GM10266 (cell line): ENCODE results near the gene SPAG7.

Source experiments
- DNase-seq: peaks from one replicate; pipeline ENCODE4 v3.0.0; 2012; ENCODE audit errors: extremely low spot score
- TF ChIP-seq, protein P1 (sequence below): IDR thresholded peaks from 2 replicates; pipeline ENCODE4 v1.5.1; 2012; ENCODE audit warnings: mild to moderate bottlenecking, low read depth; ENCODE audit not compliant: control insufficient read depth, insufficient read depth; ENCODE audit errors: missing control alignments

Gene SPAG7

DNA sequence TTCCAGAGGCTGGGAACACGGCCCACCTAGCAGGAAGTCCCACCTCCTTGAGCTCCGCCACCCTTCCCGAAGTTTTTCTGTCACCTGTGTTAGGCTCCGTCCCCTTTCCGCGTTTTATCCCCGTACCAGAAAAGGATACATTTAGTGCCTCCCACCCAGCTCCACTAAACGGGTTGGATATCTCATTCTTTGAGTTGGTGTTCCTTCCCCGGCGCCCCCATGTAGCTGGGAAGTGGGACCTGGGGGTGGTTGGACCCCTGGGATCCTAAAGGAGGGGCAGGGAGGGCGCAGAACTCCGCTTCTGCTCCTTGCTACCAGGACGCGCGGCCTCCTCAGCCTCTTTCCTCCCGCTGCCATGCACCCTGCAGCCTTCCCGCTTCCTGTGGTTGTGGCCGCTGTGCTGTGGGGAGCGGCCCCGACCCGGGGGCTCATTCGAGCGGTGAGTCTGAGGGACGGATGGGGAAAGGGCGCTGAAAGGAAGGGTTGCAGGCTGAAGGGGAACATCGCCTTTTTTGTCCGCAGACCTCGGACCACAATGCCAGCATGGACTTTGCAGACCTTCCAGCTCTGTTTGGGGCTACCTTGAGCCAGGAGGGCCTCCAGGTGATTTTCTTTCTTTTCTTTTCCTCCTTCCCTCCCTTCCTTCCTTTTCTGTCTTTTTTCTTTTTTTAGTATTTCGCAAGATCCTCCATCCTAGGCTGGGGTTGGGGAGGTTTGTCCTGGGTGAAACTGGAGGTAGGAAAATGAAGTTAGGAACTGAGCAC is 26.9 kb downstream of the SPAG7 start:
- TF ChIP-seq, protein P1, sequence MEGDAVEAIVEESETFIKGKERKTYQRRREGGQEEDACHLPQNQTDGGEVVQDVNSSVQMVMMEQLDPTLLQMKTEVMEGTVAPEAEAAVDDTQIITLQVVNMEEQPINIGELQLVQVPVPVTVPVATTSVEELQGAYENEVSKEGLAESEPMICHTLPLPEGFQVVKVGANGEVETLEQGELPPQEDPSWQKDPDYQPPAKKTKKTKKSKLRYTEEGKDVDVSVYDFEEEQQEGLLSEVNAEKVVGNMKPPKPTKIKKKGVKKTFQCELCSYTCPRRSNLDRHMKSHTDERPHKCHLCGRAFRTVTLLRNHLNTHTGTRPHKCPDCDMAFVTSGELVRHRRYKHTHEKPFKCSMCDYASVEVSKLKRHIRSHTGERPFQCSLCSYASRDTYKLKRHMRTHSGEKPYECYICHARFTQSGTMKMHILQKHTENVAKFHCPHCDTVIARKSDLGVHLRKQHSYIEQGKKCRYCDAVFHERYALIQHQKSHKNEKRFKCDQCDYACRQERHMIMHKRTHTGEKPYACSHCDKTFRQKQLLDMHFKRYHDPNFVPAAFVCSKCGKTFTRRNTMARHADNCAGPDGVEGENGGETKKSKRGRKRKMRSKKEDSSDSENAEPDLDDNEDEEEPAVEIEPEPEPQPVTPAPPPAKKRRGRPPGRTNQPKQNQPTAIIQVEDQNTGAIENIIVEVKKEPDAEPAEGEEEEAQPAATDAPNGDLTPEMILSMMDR = no peak
- DNase-seq = no peak

DNA sequence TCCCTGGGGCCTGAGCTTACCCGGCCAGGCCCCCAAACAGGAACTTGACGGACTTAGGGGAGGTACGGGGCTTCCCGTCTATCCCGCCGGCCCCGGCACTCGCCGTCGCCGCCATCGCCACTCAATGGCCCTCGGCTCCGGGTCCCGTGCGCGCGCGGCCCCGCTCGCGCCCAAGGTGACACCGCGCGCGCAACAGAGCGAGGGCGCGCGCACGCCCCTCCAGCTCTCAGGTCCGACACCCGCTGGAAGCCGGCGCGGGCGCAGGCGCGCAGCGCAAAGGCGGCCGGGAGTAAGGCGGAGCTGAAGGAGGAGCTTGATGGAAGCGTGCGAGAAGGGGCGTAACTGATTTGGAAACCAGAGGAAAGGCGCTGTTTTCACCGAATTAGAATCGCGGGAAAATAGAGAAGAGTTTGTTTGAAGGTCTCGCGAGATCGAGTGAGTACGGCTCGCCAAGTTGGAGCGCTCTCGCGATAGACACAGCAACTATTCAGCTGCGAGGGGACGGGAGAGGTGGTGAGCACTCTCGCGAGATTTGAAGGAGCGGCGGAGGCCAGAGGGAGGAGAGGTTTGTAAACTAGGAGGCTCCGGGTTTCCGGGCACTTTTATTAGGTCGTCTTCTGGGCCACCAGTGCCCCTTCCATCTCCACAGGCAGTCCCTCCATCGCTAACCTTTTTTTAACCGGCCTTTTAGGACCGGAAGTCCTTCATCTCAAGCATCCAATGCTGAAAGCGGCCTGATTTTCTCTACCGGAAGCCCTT is 27.6 kb downstream of the SPAG7 start, which contains the start of the genes RNF167 and SLC25A11:
RNF167 (plus strand) TSS at position 473 of the 759 bp plus-strand sequence. CDS start 642 bp downstream, outside the sequence.
SLC25A11 (minus strand) TSS at position 251 of the 759 bp plus-strand sequence; CDS start at position 115, 136 bp downstream.
- DNase-seq = peak; percentile 98
- TF ChIP-seq, protein P1 = no peak

DNA sequence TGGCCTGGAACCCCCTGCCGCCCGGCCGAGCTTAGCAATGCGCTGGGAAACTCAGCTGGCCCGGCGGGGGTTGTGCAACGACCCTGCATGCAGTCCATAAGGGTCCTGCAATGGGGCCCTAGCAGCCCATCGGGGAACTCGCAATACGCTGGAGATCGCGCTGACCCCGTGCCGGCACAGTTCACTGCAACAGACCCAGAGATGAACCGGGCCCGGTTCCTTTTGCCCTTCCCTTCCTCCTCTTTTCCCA is 28.1 kb downstream of the SPAG7 start:
- TF ChIP-seq, protein P1 = no peak
- no peak for DNase-seq

DNA sequence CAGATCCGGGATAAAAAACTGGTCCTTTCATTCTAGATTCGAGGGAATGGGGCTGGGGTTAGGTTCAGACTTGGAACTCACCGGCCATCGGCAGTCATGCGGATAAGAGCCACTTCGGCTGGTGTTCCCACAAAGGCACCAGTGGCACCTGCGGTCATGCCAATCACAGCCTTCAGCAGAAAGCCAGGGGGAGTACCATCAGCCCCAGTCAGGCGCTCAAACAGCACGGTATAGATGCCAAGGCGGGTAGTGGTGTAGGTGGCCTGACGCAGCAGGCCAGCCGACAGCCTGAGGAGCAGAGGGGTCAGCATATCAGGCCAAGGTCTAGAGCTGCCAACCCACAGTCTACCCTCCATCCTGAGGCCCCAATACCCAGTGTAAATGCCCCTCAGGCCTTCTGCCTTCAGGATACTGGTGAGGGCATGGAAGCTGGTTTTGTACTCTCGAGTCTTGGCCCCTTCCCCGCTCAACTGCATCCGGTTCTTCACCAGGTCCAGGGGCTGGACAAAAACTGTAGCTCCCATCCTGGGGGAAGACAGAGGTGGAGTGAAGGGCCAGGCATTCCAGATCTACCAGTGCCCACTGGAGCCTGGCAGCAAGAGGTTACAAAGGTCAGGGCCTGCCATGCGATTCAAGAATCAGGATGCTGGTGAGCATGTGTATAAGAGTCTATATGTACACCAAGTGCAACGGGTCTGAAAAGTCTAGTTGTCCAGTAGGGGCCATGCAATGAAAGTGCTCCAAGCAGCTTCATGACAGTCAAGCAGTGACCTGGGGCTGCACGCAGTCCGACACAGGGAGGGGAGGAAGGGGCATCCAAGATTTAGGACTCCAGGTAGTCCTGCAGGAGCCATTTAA is 28.7 kb downstream of the SPAG7 start:
- TF ChIP-seq, protein P1 = no peak
- DNase-seq = no peak

DNA sequence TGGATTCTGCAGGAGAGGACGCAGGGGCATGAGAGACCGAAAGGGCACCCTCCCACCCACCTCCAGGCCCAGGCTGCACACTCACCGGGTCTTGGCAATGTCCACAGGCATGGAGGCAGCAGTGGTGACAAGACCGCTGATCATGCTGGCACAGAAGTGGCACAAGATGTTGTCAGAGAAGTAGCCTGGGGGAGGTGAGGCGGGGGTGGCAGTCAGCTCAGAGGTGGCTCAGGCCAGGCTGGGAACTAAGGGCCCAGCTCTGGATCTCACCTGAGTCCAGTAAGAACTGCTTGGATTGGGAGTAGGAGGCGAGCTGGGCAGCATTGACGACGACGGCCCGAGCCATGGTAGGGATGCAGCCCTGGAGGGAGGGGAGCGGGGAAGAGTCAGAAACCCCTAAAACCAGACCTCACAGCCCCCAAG is 29.5 kb downstream of the SPAG7 start:
- TF ChIP-seq, protein P1 = no peak
- no peak for DNase-seq

DNA sequence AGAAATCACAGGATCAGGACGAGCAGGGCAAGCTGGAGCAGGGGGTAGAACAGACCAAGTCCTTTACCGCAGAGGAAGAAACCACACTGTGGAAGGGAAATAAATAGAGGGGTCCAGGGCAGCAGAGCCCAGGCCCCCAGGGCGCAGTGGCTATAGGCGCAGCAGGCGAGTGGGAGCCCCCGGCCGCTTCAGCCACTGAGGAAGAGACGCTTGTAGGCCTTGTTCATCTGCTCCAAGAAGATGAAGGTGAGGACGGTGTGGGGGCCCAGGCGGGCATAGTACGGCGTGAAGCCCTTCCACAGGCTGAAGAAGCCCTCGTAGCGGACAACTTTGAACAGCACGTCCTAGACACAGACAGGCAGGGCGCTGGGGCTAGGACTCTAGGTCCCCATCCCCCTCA is 30.1 kb downstream of the SPAG7 start:
- DNase-seq = no peak
- TF ChIP-seq, protein P1 = no peak
